Hepatocyte (in vitro differentiated cells): ENCODE results near the gene CPNE4.

Source experiments
- CTCF ChIP-seq: fragments of 200-600 bp; sonication (generic); IDR thresholded peaks from 2 replicates; pipeline ENCODE4 v1.5.1; 2016; ENCODE audit warnings: antibody characterized with exemption, mild to moderate bottlenecking; ENCODE audit not compliant: poor library complexity
- EZH2 ChIP-seq: fragments of 200-600 bp; sonication (generic); IDR thresholded peaks from 2 replicates; pipeline ENCODE4 v1.6.1; 2016; ENCODE audit warnings: antibody characterized with exemption, mild to moderate bottlenecking, borderline replicate concordance
- EZH2phosphoT487 ChIP-seq: fragments of 200-600 bp; sonication (generic); IDR thresholded peaks from one replicate; pipeline ENCODE4 v1.6.1; 2018; ENCODE audit warnings: antibody characterized with exemption, mild to moderate bottlenecking, low read depth, moderate library complexity; ENCODE audit not compliant: unreplicated experiment, severe bottlenecking

GRCh38 chr3:131630097-131630496 lies 404.7 kb downstream of the CPNE4 start:
- TF ChIP-seq CTCF = no peak
- TF ChIP-seq EZH2 = no peak
- TF ChIP-seq EZH2phosphoT487 = no peak
